ENCODE results near the gene DRAXIN.
A peak's percentile ranks its signal among the peaks of the same experiment; 100 is the strongest.

The DRAXIN gene

GRCh38 chr1:11691302-11691914, at the start of gene DRAXIN:
Gene DRAXIN (plus strand): TSS chr1:11691710. CDS start chr1:11706259, 14,549 bp downstream.
- peak; percentile 88 for DNase-seq

GRCh38 chr1:11641776-11642305, 49.7 kb upstream of the DRAXIN start:
- no peak for DNase-seq

GRCh38 chr1:11642418-11643017, 49.0 kb upstream of the DRAXIN start:
- peak; percentile 89 for DNase-seq

- DNase-seq: no peak
Observed at GRCh38 chr1:11643782-11644181, 47.7 kb upstream of the DRAXIN start.

- no peak for DNase-seq
Observed at GRCh38 chr1:11645270-11645669, 46.2 kb upstream of the DRAXIN start.

GRCh38 chr1:11645670-11646265, 45.7 kb upstream of the DRAXIN start:
- peak; percentile 92 for DNase-seq

- no peak for DNase-seq
Observed at GRCh38 chr1:11646317-11646716, 45.2 kb upstream of the DRAXIN start.

- no peak for DNase-seq
Observed at GRCh38 chr1:11647333-11647732, 44.2 kb upstream of the DRAXIN start.

- no peak for DNase-seq
Observed at GRCh38 chr1:11648039-11648438, 43.5 kb upstream of the DRAXIN start.

GRCh38 chr1:11648732-11649158, 42.8 kb upstream of the DRAXIN start:
- DNase-seq: no peak

- no peak for DNase-seq
Observed at GRCh38 chr1:11649237-11649623, 42.3 kb upstream of the DRAXIN start.

GRCh38 chr1:11649624-11650330, 41.7 kb upstream of the DRAXIN start:
- no peak for DNase-seq

GRCh38 chr1:11650331-11650991, 41.0 kb upstream of the DRAXIN start:
- peak; percentile 68 for DNase-seq

- no peak for DNase-seq
Observed at GRCh38 chr1:11651017-11651416, 40.5 kb upstream of the DRAXIN start.

- no peak for DNase-seq
Observed at GRCh38 chr1:11652203-11652780, 39.2 kb upstream of the DRAXIN start.

GRCh38 chr1:11653101-11653860, 38.2 kb upstream of the DRAXIN start:
- DNase-seq: no peak

GRCh38 chr1:11653861-11654136, 37.7 kb upstream of the DRAXIN start:
- no peak for DNase-seq

- DNase-seq: peak; percentile 63
Observed at GRCh38 chr1:11654137-11654938, 37.2 kb upstream of the DRAXIN start, which contains the start of the genes FBXO2 and FBXO44. Gene FBXO2 (minus strand): TSS chr1:11654429. CDS start chr1:11654340, 89 bp downstream. Gene FBXO44 (plus strand): TSS chr1:11654877. CDS start chr1:11655836, 959 bp downstream.

- DNase-seq: no peak
Observed at GRCh38 chr1:11654939-11655808, 36.3 kb upstream of the DRAXIN start.

GRCh38 chr1:11657654-11658053, 33.9 kb upstream of the DRAXIN start:
- DNase-seq: no peak
